B cell (primary cell): ENCODE measurements around the gene NOS1AP. TPM values are rescaled to one million over a fixed set of nuclear protein-coding genes. Genes with fewer than 3 reads are reported as not detected.

Experiments used
- ATAC-seq: fragments of 200-7000 bp; cut with Tn5 transposase; one replicate; pipeline ENCODE4 v1.10.0; 2021; ENCODE audit warnings: low read depth, mild to moderate bottlenecking, moderate number of reproducible peaks, moderate library complexity
- CTCF ChIA-PET: fragments of 350-600 bp; sonication (Branson Sonifier 250); formaldehyde crosslinking; loops from one replicate; lab custom pipeline; 2021; ENCODE audit warnings: antibody characterized with exemption, inconsistent platforms; lab: Charles Lee
- POLR2A ChIA-PET: fragments of 350-600 bp; sonication (Branson Sonifier 250); formaldehyde crosslinking; loops from one replicate; lab custom pipeline; 2021; ENCODE audit warnings: antibody characterized with exemption; lab: Charles Lee
- DNase-seq: peaks from one replicate; pipeline ENCODE4 v3.0.0; 2013
- H2AFZ ChIP-seq: 2 replicates; pipeline ENCODE4 v1.6.1; 2012; ENCODE audit warnings: mild to moderate bottlenecking, low read depth, low read length; ENCODE audit not compliant: insufficient read depth, poor library complexity, severe bottlenecking
- H3K27ac ChIP-seq, 2 donors: 1 replicate in 1 of 2; 2 replicates in 1 of 2; pipeline ENCODE4 v1.5.1; 2012 to 2013; ENCODE audit warnings: low read length in 2 of 2, mild to moderate bottlenecking in 2 of 2, moderate library complexity in 1 of 2
- H3K27me3 ChIP-seq, 4 experiments: fragments of 200-600 bp in 1 of 4; sonication (generic) in 1 of 4; replicated peaks in 1 of 4; 1 replicate in 2 of 4; 2 replicates in 2 of 4; pipeline versions ENCODE4 v1.6.1 to v1.7.0; 2013 to 2016; ENCODE audit warnings: low read length in 3 of 4, mild to moderate bottlenecking in 2 of 4, mixed read lengths in 1 of 4, moderate library complexity in 1 of 4; ENCODE audit not compliant: insufficient read depth in 4 of 4, control insufficient read depth in 3 of 4; ENCODE audit errors: control extremely low read depth in 1 of 4
- H3K36me3 ChIP-seq, 2 experiments: replicated peaks in 1 of 2; 1 replicate in 1 of 2; 2 replicates in 1 of 2; pipeline versions ENCODE4 v1.6.1 to v1.7.1; 2013; ENCODE audit warnings: low read length in 1 of 2; ENCODE audit not compliant: insufficient read depth in 2 of 2, control insufficient read depth in 1 of 2; ENCODE audit errors: control extremely low read depth in 1 of 2, extremely low read depth in 1 of 2
- H3K4me1 ChIP-seq, 2 donors: fragments of 200-600 bp in 1 of 2; sonication (generic) in 1 of 2; 1 replicate in 1 of 2; 2 replicates in 1 of 2; pipeline versions ENCODE4 v1.5.1 to v1.6.1; 2013 to 2017; ENCODE audit warnings: low read length in 2 of 2; ENCODE audit not compliant: control insufficient read depth in 2 of 2, insufficient read depth in 2 of 2
- H3K4me2 ChIP-seq: replicated peaks from 2 replicates; pipeline ENCODE3; 2012; ENCODE audit warnings: mild to moderate bottlenecking, low read depth, low read length; ENCODE audit not compliant: poor library complexity, severe bottlenecking
- H3K4me3 ChIP-seq, 5 experiments: fragments of 200-600 bp in 1 of 5; sonication (generic) in 1 of 5; 1 replicate in 3 of 5; 2 replicates in 2 of 5; pipeline versions ENCODE4 v1.5.1 to v1.7.0; 2011 to 2016; ENCODE audit warnings: low read length in 4 of 5, mild to moderate bottlenecking in 4 of 5, low read depth in 2 of 5, control low read depth in 1 of 5, moderate library complexity in 1 of 5; ENCODE audit not compliant: insufficient read depth in 1 of 5; ENCODE audit errors: control extremely low read depth in 1 of 5, extremely low read depth in 1 of 5
- H3K79me2 ChIP-seq: fragments of 200-600 bp; sonication (generic); one replicate; pipeline ENCODE4 v1.6.0; 2016; ENCODE audit warnings: low read length; ENCODE audit not compliant: control insufficient read depth, insufficient read depth
- H3K9ac ChIP-seq: fragments of 200-600 bp; sonication (generic); 2 replicates; pipeline ENCODE4 v1.6.1; 2017; ENCODE audit warnings: mild to moderate bottlenecking, low read length, moderate library complexity
- H3K9me3 ChIP-seq, 3 donors: one replicate each; pipeline versions ENCODE4 v1.6.1 to v1.7.1; 2013; ENCODE audit warnings: low read length in 2 of 3; ENCODE audit not compliant: control insufficient read depth in 2 of 3, insufficient read depth in 1 of 3; ENCODE audit errors: control extremely low read depth in 1 of 3
- H4K20me1 ChIP-seq: 2 replicates; pipeline ENCODE4 v1.6.0; 2012; ENCODE audit warnings: mild to moderate bottlenecking, low read length; ENCODE audit not compliant: insufficient read depth, control insufficient read depth, poor library complexity, severe bottlenecking
- H3K27ac Mint-ChIP-seq: one replicate; pipeline ENCODE4 v1.8.0; 2021; ENCODE audit warnings: mixed read lengths
- H3K27me3 Mint-ChIP-seq: one replicate; pipeline ENCODE4 v1.8.0; 2021; ENCODE audit warnings: mixed read lengths
- H3K4me1 Mint-ChIP-seq: one replicate; pipeline ENCODE4 v1.8.0; 2021; ENCODE audit warnings: mixed read lengths
- H3K4me3 Mint-ChIP-seq: one replicate; pipeline ENCODE4 v1.8.0; 2021; ENCODE audit warnings: mixed read lengths
- H3K9me3 Mint-ChIP-seq: one replicate; pipeline ENCODE4 v1.8.0; 2022; ENCODE audit warnings: mixed read lengths; ENCODE audit not compliant: insufficient read depth
- EZH2 ChIP-seq: IDR thresholded peaks from 2 replicates; pipeline ENCODE4 v1.6.1; 2012; ENCODE audit warnings: borderline replicate concordance, low read depth, mild to moderate bottlenecking, moderate library complexity, low read length; ENCODE audit not compliant: insufficient read depth, poor library complexity, severe bottlenecking
- WGBS: methylation state at CpG from one replicate; pipeline ENCODE4 v1.1.5; 2013; ENCODE audit warnings: missing lambda C conversion rate; ENCODE audit not compliant: insufficient coverage; 5-methylcytosine and 5-hydroxymethylcytosine counted together
- intact Hi-C: fragments of 100-400 bp; cut with micrococcal nuclease; formaldehyde crosslinking; loops from one replicate; pipeline ENCODE4 v1.10.0; 2022
- polyA plus RNA-seq: library from polyadenylated mRNA; depleted of rRNA; stranded (reverse); fragments of >200 nt; gene quantifications from 2 replicates; pipeline ENCODE4 v1.2.3, GENCODE V29; 2012
- total RNA-seq, 2 donors: library from RNA; stranded (reverse); fragments of 120-200 nt in 1 of 2; gene quantifications; 1 replicate in 1 of 2; 2 replicates in 1 of 2; pipeline versions ENCODE4 v1.2.3 to v1.2.4, GENCODE V29; 2013 to 2022
- TF ChIP-seq, protein P1 (sequence below): fragments of 200-600 bp; IDR thresholded peaks from one replicate; pipeline ENCODE4 v1.8.0; 2022; ENCODE audit warnings: antibody characterized with exemption, mild to moderate bottlenecking

NOS1AP gene
- total and polyA plus RNA-seq, 2 donors (not counting 1 experiment from before 2014, with no cell fraction given), result 0.32 TPM; not detected in 1

DNA sequence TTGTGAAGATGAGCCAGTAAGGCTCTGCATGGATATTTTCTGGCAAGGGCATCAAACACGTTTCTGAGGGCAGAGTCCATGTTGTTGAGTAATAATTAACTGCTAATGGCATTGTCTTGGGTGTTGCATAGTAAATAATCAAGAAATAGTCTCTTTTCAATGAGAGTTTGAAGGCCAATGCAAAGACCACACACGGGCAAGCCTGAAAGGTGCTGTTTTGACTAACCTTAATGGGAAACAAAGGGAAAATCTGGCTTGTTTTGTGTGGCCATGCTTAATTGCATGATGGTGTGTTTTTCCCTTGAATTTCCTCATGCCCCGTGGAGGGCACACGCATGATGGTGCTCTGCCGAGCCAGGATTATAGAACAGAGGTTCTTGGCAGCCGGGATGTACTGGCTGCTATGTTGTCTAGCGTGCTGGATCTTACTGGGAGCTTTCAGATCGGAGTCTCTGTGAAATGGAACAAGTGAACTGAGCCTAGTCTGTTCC lies 127.6 kb downstream of the NOS1AP start:
- Histone ChIP-seq H3K4me2 (no peak overlapping the region), H3K9me3 (no peaks in the 10 kb centered on the region), H3K4me3 (no peak overlapping the region), H2AFZ (no peak overlapping the region), H3K27me3 (peaks cover 0 to 4% (median 0%) of the 10 kb centered on the region in 4 experiments), H3K27ac (no peak overlapping the region), H3K79me2 (no peaks in the 10 kb centered on the region), H3K4me1 (no peaks in the 10 kb centered on the region), H4K20me1 (no peaks in the 10 kb centered on the region), H3K9ac (no peak overlapping the region), H3K36me3 (no peaks in the 10 kb centered on the region)
- H3K27ac Mint-ChIP-seq, result no peak overlapping the region
- ChIA-PET CTCF (no interaction called here), POLR2A (no interaction called here)
- intact Hi-C loops, result no loop called here
- TF ChIP-seq, protein P1, sequence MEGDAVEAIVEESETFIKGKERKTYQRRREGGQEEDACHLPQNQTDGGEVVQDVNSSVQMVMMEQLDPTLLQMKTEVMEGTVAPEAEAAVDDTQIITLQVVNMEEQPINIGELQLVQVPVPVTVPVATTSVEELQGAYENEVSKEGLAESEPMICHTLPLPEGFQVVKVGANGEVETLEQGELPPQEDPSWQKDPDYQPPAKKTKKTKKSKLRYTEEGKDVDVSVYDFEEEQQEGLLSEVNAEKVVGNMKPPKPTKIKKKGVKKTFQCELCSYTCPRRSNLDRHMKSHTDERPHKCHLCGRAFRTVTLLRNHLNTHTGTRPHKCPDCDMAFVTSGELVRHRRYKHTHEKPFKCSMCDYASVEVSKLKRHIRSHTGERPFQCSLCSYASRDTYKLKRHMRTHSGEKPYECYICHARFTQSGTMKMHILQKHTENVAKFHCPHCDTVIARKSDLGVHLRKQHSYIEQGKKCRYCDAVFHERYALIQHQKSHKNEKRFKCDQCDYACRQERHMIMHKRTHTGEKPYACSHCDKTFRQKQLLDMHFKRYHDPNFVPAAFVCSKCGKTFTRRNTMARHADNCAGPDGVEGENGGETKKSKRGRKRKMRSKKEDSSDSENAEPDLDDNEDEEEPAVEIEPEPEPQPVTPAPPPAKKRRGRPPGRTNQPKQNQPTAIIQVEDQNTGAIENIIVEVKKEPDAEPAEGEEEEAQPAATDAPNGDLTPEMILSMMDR, result no peak
- no peak for TF ChIP-seq EZH2
- H3K9me3 Mint-ChIP-seq, result no peaks in the 10 kb centered on the region
- H3K27me3 Mint-ChIP-seq, result peaks cover 19% of the 10 kb centered on the region
- ATAC-seq (no peak), DNase-seq (no peak)
- no peak overlapping the region for H3K4me3 Mint-ChIP-seq
- WGBS, result 82% methylated on average over 8 of the region's 8 CpGs
- no peaks in the 10 kb centered on the region for H3K4me1 Mint-ChIP-seq

DNA sequence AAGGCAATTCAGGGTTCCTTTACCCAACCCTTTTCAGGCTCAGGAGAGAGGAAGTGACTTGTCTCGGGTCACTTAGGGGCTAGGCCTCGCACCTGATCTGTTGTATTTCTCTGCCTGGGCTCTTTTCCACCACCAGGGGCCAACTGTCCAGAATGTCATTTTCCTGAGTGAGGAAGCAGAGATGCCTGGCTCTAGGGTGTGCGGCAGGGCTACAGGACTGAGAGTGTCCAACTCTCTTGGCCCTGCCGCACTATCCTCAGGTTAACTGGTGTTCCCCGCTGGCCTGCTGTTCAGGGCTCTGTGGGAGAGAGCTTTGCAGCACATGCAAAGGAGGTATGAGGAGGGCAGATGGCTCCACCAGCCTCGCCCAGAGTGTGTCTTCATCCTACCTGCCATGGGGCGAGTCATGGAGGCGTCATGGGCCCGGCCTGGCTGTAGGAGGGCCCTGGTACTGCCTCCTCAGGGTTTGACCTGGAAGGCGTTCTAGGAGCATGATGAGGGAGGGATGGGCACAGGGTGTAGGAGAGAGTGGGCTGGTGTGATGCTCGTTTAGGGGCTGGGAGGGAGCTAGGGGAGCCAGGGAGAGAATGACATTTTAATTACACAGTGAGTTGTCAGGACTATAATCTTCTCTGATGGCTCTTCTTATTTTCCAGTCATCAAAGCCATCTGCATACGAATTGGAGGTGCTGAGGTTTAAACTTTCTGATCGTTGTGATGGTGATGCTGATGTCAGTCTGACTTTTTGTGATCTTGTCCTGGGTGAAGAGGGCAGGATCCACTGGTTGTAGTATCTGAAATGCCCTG lies 128.3 kb downstream of the NOS1AP start:
- ChIA-PET POLR2A (no interaction called here), CTCF (no interaction called here)
- H2AFZ ChIP-seq, result no peak overlapping the region
- no peak overlapping the region for H3K4me3 Mint-ChIP-seq
- no peak overlapping the region for H3K4me2 ChIP-seq
- H3K4me3 ChIP-seq, result no peak overlapping the region
- no peaks in the 10 kb centered on the region for H4K20me1 ChIP-seq
- intact Hi-C loops, result no loop called here
- TF ChIP-seq EZH2, result no peak
- TF ChIP-seq, protein P1, result no peak
- H3K27me3 ChIP-seq, result peaks cover 0 to 4% (median 0%) of the 10 kb centered on the region in 4 experiments
- H3K4me1 ChIP-seq, result no peaks in the 10 kb centered on the region
- no peak overlapping the region for H3K27ac ChIP-seq
- ATAC-seq (no peak), DNase-seq (no peak)
- H3K36me3 ChIP-seq, result no peaks in the 10 kb centered on the region
- WGBS, result 76% methylated on average over 9 of the region's 13 CpGs
- no peaks in the 10 kb centered on the region for H3K9me3 ChIP-seq
- H3K9ac ChIP-seq, result no peak overlapping the region
- H3K27ac Mint-ChIP-seq, result no peak overlapping the region
- no peaks in the 10 kb centered on the region for H3K79me2 ChIP-seq
- peaks cover 20% of the 10 kb centered on the region for H3K27me3 Mint-ChIP-seq
- H3K9me3 Mint-ChIP-seq, result no peaks in the 10 kb centered on the region
- no peaks in the 10 kb centered on the region for H3K4me1 Mint-ChIP-seq
